AG08395 (cell line): ENCODE measurements around the gene ZNF117.
"Not testable (repeated sequence)": the region's sequence is repeated elsewhere in the genome, so short reads cannot be mapped to it uniquely, and the experiment has no call there.

Source experiments
- DNase-seq: peaks from one replicate; pipeline ENCODE4 v3.0.0; 2012; ENCODE audit warnings: mixed read lengths, low spot score

Gene ZNF117

GRCh38 chr7:64996305-64996704, 5.5 kb upstream of the ZNF117 start:
- no peak for DNase-seq

DNA sequence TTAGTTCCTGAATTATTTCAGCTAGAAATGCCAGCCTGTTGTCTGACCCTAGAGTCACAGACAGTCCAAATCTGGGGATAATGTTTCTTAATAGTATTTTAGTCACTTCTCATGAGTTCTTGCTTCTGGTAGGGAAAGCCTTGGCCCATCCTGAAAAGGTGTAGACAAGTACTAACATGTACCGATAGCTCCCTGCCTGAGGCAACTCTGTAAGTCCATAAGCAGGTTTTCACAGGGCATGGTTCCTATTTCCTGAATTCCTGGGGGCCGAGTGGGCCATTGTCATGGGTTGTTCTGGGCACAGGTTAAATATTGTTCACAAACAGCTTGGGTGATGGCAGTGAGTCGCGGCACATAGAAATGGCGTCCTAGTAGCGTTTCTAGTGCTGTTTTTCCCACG, 3.1 kb upstream of the ZNF117 start:
- no peak for DNase-seq

DNA sequence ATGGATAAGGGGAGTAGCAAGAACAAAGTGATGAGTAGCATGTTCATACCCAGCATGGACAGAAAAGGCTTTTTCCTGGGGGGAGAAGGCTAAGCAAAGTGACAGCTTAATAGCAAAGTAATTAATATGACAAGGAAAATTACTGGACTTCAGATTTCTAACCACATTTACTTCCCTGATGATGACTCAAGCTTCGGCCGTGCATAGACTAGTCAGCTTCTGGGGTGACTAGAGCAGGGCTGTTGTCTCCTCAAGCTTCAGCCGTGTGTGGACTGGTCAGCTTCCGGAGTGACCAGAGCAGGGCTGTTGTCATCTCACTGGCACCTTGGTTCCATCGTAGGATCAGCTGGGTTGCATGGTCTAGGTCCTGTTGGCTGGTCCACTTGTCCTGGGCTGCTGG, 2.1 kb upstream of the ZNF117 start:
- no peak for DNase-seq

DNA sequence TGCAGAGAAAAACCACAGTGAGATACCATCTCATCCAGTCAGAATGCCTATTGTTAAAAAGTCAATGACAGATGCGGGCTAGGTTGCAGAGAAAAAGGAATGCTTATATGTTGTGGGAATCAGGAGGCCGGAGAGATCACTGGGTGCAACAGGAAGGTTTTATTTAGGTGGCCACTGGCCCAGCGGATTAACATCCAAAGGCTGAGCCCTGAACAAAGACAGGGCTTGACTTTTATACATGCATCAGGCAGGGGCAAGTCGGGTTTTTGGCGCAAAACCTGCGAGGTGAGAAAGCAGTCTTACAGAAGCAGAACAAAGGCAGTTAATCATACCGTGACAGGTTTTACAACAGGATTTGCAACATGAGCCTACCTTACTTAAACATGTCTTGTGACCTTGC, 620 bp downstream of the ZNF117 start:
- DNase-seq: no peak

- no peak for DNase-seq
Measured at GRCh38 chr7:64978497-64979203, 12.2 kb downstream of the ZNF117 start.

- no peak for DNase-seq
Measured at GRCh38 chr7:64965594-64965993, 25.2 kb downstream of the ZNF117 start.

- no peak for DNase-seq
Measured at GRCh38 chr7:64959072-64959747, 31.6 kb downstream of the ZNF117 start.

- DNase-seq: peak; percentile 54
Measured at GRCh38 chr7:64951250-64951848, 39.5 kb downstream of the ZNF117 start.

GRCh38 chr7:64950673-64951072, 40.2 kb downstream of the ZNF117 start:
- not testable (repeated sequence) for DNase-seq

GRCh38 chr7:64948774-64949173, 42.1 kb downstream of the ZNF117 start:
- not testable (repeated sequence) for DNase-seq

DNA sequence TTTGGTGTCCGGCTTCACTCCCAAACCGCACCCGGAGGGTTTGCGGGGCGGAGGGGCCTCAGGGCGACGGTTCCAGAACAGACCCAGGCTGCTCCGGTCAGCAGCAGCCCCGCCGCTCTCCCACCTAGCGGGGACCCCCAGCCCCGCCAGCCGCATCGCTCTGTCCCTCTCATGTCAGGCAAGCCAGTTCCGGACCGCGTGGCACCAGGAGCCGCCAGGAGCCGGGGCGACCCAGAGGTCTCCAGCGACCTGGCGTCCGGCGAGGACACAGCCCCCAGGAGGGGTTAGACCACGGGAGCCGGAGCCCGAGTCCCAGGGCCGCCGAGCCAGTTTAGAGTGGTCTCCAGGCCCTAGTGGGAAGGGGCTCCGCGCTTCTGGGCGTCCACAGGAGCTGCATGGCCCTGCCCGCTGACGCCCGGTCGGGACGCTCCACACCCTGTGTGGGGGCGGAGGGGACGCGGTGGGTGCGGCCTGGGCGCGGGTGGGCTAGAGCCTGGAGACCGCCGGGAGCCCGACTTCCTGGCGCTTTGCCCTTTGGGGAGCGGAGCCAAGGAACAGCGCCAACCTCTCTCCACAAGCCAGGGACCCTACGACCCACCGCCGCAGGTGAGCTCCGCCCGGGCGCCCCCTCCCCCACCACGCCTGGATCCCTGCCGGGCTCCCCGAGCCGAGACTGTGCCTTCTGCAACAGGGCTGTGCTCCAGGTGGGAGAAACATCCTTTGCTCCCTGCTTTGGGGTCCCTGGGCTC, 43.4 kb downstream of the ZNF117 start:
- DNase-seq: no peak

- no peak for DNase-seq
Measured at GRCh38 chr7:64946772-64947171, 44.1 kb downstream of the ZNF117 start.

DNA sequence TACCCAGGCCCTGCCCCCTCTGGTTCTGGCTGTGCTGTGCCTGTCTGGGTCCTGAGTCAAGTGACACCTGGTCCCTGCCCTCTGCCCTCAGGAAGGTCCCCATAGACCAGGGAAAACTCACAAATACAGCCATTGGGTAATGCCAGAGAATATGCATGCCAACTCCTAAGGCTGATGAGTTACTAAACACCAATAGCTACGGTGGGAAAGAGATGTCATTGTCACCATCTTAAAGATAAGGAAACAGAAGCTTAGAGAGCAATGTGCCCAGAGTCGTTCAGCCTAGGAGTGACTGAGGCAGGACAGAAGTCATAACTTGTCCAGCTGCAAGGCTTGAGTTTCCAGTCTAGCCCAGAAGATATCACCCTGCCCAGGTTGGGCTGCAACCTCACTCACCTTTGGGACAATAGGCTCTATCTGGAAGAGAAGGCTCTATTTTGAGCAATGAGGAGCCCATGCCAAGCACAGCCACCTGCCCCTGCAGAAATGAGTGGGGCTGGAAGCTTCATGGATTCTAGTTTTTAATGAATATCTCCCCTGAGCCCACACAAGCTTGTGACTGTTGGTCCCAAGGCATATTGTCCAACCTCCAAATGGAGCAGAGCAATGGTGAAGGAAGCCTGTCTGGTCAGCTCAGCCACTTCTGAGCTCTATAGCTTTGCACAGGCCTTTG, 45.2 kb downstream of the ZNF117 start:
- DNase-seq: no peak

DNA sequence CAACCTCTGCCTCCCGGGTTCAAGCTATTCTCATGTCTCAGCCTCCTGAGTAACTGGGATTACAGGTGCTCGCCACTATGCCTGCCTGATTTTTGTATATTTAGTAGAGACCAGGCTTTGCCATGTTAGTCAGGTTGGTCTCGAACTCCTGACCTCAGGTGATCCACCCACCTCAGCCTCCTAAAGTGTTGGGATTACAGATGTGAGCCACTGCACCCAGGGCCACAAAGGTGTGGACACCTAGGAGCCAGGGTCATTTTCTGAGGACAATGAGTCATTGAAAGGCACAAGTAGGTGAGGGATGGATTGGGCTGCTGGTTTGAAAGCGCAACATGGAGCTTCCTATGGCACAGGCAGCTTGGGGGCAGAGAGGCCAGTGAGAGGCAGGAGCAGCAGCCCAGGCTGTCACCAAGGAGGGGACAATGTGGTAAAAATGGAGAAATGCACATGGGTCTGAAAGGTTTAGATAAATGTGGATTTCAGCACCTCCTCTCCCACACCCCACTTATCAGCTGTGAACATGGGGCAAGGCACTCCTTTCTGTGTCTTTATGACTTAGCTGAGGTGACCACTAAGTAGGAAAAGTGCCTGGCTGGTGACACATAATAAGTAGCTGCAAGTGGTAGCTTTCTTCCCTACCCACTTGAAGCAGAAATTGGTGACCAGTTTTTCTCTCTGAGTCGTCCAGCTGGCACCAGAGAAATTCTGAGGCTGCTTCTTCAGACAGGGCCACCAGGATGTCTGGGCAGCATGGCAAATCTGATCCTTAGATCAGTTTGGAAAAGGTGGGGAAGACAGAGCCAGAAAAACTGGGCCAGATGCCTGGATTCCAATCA, 46.0 kb downstream of the ZNF117 start:
- not testable (repeated sequence) for DNase-seq

DNA sequence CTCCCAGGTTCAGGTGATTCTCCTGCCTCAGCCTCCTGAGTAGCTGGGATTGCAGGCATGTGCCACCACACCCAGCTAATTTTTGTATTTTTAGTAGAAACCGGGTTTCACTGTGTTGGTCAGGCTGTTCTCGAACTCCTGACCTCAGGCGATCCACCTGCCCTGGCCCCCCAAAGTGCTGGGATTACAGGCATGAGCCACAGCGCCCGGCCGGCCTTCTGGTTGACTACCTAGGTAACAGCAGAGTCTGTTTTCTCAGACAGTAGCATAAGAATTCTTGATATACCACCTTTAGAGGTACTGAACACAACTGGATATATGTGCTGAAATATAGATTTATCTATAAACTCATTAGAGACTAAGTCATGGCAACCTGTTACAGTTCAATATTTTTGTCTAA, 50.8 kb downstream of the ZNF117 start:
- not testable (repeated sequence) for DNase-seq

DNA sequence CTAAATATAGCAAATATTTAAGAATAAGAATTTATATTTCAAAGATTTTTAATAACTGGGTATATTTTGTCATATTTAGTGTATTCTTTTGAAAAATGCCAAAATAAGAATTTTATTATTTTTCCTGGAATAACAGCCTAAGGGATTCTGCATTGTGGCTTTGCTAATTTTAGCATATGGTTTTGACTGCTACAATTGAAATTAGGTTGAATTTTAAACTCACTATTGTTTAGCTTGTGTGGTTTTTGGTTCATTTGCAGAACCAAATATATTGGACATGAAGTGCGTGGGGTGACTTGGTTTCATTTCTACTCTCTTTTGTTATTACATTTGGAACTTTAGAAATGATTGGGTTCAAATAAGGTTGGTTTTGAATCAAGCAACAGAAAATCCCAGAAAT, 52.3 kb downstream of the ZNF117 start:
- no peak for DNase-seq

GRCh38 chr7:64934478-64934877, 56.4 kb downstream of the ZNF117 start:
- DNase-seq: no peak

DNA sequence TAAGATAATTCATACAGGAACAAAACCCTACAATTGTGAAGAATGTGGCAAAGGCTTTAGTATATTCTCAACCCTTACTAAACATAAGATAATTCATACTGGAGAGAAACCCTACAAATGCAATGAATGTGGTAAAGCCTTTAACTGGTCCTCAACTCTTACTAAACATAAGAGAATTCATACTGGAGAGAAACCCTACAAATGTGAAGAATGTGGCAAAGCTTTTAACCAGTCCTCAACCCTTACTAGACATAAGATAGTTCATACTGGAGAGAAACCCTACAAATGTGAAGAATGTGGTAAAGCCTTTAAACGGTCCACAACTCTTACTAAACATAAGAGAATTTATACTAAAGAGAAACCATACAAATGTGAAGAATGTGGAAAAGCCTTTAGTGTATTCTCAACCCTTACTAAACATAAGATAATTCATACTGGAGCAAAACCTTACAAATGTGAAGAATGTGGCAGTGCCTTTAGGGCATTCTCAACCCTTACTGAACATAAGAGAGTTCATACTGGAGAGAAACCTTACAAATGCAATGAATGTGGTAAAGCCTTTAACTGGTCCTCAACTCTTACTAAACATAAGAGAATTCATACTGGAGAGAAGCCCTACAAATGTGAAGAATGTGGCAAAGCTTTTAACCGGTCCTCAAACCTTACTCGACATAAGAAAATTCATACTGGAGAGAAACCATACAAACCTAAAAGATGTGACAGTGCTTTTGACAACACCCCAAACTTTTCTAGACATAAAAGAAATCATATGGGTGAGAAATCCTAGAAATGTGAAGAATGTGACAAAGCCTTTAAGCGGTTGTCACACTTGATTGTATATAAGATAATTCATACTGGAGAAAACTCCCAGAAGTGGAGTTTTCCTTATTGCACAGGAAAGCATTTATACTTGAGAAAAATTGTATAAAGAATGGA, 62.3 kb downstream of the ZNF117 start:
- DNase-seq: not testable (repeated sequence)
